H1 (cell line): ENCODE results near the gene SHMT2. TPM values are rescaled to one million over a fixed set of nuclear protein-coding genes. Genes with fewer than 3 reads are reported as not detected.

Experiments
- CTCF ChIA-PET: fragments of 300-600 bp; sonication (Branson Sonifier 250); formaldehyde crosslinking; loops from one replicate; lab custom pipeline; 2021; ENCODE audit not compliant: partially characterized antibody; lab: Charles Lee
- POLR2A ChIA-PET: fragments of 300-600 bp; sonication (Branson Sonifier 250); formaldehyde crosslinking; loops from one replicate; lab custom pipeline; 2021; ENCODE audit warnings: inconsistent platforms; ENCODE audit not compliant: partially characterized antibody; lab: Charles Lee
- DNase-seq, 2 experiments: peaks; one replicate each; pipeline versions ENCODE4 v3.0.0 to v3.0.0-alpha.2; 2010 to 2022; ENCODE audit warnings: low spot score in 2 of 2, low read depth in 1 of 2, mixed read lengths in 1 of 2
- FAIRE-seq: peaks from 2 replicates; lab custom pipeline; 2011; peaks lifted over from hg19 to GRCh38; lab: Jason Lieb, UNC
- H2AFZ ChIP-seq: 2 replicates; pipeline ENCODE4 v1.8.1; 2012; ENCODE audit warnings: low read length, inconsistent platforms
- H2AK5ac ChIP-seq: 2 replicates; pipeline ENCODE4 v1.6.1; 2013; ENCODE audit warnings: low read depth, low read length
- H2BK120ac ChIP-seq: replicated peaks from 2 replicates; pipeline ENCODE3; 2013; ENCODE audit warnings: low read depth, low read length, inconsistent platforms
- H2BK12ac ChIP-seq: 2 replicates; pipeline ENCODE4 v1.6.1; 2013; ENCODE audit warnings: low read depth, low read length
- H2BK15ac ChIP-seq: 2 replicates; pipeline ENCODE4 v1.6.1; 2013; ENCODE audit warnings: low read length
- H2BK20ac ChIP-seq: 2 replicates; pipeline ENCODE4 v1.6.1; 2013; ENCODE audit warnings: low read length
- H2BK5ac ChIP-seq: 2 replicates; pipeline ENCODE4 v1.6.1; 2013; ENCODE audit warnings: low read depth, low read length
- H3K14ac ChIP-seq: 2 replicates; pipeline ENCODE4 v1.6.1; 2013; ENCODE audit warnings: inconsistent platforms; ENCODE audit not compliant: insufficient read length
- H3K18ac ChIP-seq: 2 replicates; pipeline ENCODE4 v1.6.1; 2013; ENCODE audit warnings: low read length; ENCODE audit errors: extremely low read depth
- H3K23ac ChIP-seq: 2 replicates; pipeline ENCODE4 v1.6.1; 2013; ENCODE audit warnings: inconsistent platforms; ENCODE audit not compliant: insufficient read length
- H3K23me2 ChIP-seq: 2 replicates; pipeline ENCODE4 v1.6.1; 2013; ENCODE audit warnings: low read depth, low read length
- H3K27ac ChIP-seq: 2 replicates; pipeline ENCODE4 v1.6.1; 2011; ENCODE audit warnings: low read depth, low read length, inconsistent platforms
- H3K27me3 ChIP-seq, 4 experiments: replicated peaks in 1 of 4; 1 replicate in 1 of 4; 2 replicates in 3 of 4; pipeline versions ENCODE4 v1.6.1 to v1.8.1; 2011 to 2013; ENCODE audit warnings: low read length in 3 of 4, mild to moderate bottlenecking in 3 of 4, inconsistent platforms in 2 of 4, mixed read lengths in 2 of 4, moderate library complexity in 1 of 4; ENCODE audit not compliant: control insufficient read depth in 3 of 4, insufficient read depth in 3 of 4; ENCODE audit errors: extremely low read depth in 1 of 4
- H3K36me3 ChIP-seq, 4 experiments: 2 replicates each; pipeline versions ENCODE4 v1.6.1 to v1.8.1; 2011 to 2013; ENCODE audit warnings: mild to moderate bottlenecking in 4 of 4, low read length in 3 of 4, moderate library complexity in 2 of 4, control low read depth in 1 of 4, inconsistent platforms in 1 of 4; ENCODE audit not compliant: insufficient read depth in 4 of 4, control insufficient read depth in 2 of 4
- H3K4ac ChIP-seq: replicated peaks from 2 replicates; pipeline ENCODE3; 2013; ENCODE audit warnings: low read length, low read depth, mixed read lengths, inconsistent platforms; ENCODE audit not compliant: insufficient read length
- H3K4me1 ChIP-seq, 4 experiments: replicated peaks in 1 of 4; 1 replicate in 1 of 4; 2 replicates in 3 of 4; pipeline versions ENCODE4 v1.6.1 to v1.8.1; 2011 to 2013; ENCODE audit warnings: low read length in 3 of 4, inconsistent platforms in 2 of 4, mixed read lengths in 1 of 4; ENCODE audit not compliant: insufficient read depth in 4 of 4, control insufficient read depth in 3 of 4
- H3K4me2 ChIP-seq, 2 experiments: 2 replicates each; pipeline versions ENCODE4 v1.6.1 to v1.8.1; 2011 to 2013; ENCODE audit warnings: low read depth in 2 of 2, low read length in 2 of 2, control low read depth in 1 of 2, inconsistent platforms in 1 of 2, mild to moderate bottlenecking in 1 of 2; ENCODE audit not compliant: insufficient read depth in 1 of 2
- H3K4me3 ChIP-seq, 4 experiments: fragments of 200-600, 300-600 bp in 1 of 4; sonication (generic), shearing (Covaris generic), sonication (Bioruptor Twin) in 1 of 4; 2 replicates each; pipeline versions ENCODE4 v1.5.1 to v1.8.1; 2011 to 2016; ENCODE audit warnings: low read length in 4 of 4, low read depth in 3 of 4, control low read depth in 2 of 4, inconsistent platforms in 2 of 4, mild to moderate bottlenecking in 2 of 4, mixed read lengths in 1 of 4, moderate library complexity in 1 of 4; ENCODE audit not compliant: insufficient read depth in 2 of 4; ENCODE audit errors: extremely low read depth in 1 of 4
- H3K56ac ChIP-seq: replicated peaks from 2 replicates; pipeline ENCODE3; 2013; ENCODE audit warnings: low read depth, mild to moderate bottlenecking, mixed read lengths, low read length, inconsistent platforms; ENCODE audit not compliant: insufficient read length
- H3K79me1 ChIP-seq: 2 replicates; pipeline ENCODE4 v1.6.1; 2013; ENCODE audit warnings: low read depth, low read length, control low read depth
- H3K79me2 ChIP-seq, 2 experiments: 2 replicates each; pipeline versions ENCODE4 v1.6.1 to v1.8.1; 2012 to 2013; ENCODE audit warnings: low read length in 2 of 2, mild to moderate bottlenecking in 2 of 2, inconsistent platforms in 1 of 2; ENCODE audit not compliant: insufficient read depth in 2 of 2, control insufficient read depth in 1 of 2
- H3K9ac ChIP-seq, 4 experiments: replicated peaks in 1 of 4; 1 replicate in 1 of 4; 2 replicates in 3 of 4; pipeline versions ENCODE4 v1.6.1 to v1.8.1; 2011 to 2013; ENCODE audit warnings: low read depth in 3 of 4, low read length in 3 of 4, control low read depth in 2 of 4, mild to moderate bottlenecking in 2 of 4, moderate library complexity in 2 of 4, inconsistent platforms in 1 of 4; ENCODE audit errors: extremely low read depth in 1 of 4
- H3K9me3 ChIP-seq, 2 experiments: 2 replicates each; pipeline versions ENCODE4 v1.6.1 to v1.8.1; 2012 to 2013; ENCODE audit warnings: mild to moderate bottlenecking in 2 of 2, moderate library complexity in 2 of 2, control low read depth in 1 of 2, inconsistent platforms in 1 of 2, low read depth in 1 of 2, low read length in 1 of 2, mixed read lengths in 1 of 2; ENCODE audit not compliant: insufficient read depth in 2 of 2
- H4K20me1 ChIP-seq, 2 experiments: replicated peaks in 1 of 2; 2 replicates each; pipeline versions ENCODE3 to v1.8.1; 2011 to 2013; ENCODE audit warnings: inconsistent platforms in 2 of 2, low read length in 2 of 2, mild to moderate bottlenecking in 1 of 2; ENCODE audit not compliant: insufficient read depth in 2 of 2, control insufficient read depth in 1 of 2
- H4K5ac ChIP-seq: 2 replicates; pipeline ENCODE4 v1.6.1; 2013; ENCODE audit warnings: low read length, low read depth, mixed read lengths, inconsistent platforms; ENCODE audit not compliant: insufficient read length
- H4K8ac ChIP-seq: 2 replicates; pipeline ENCODE4 v1.8.0; 2013; ENCODE audit warnings: mild to moderate bottlenecking, moderate library complexity, low read length, inconsistent platforms; ENCODE audit not compliant: insufficient read depth; ENCODE audit errors: extremely low read depth
- H4K91ac ChIP-seq: replicated peaks from 2 replicates; pipeline ENCODE3; 2013; ENCODE audit warnings: low read length, mixed read lengths, inconsistent platforms; ENCODE audit not compliant: insufficient read length
- BCL11A ChIP-seq, 2 experiments: IDR thresholded peaks; one replicate each; pipeline ENCODE4 v1.6.1; 2011; ENCODE audit warnings: low read depth in 2 of 2, low read length in 2 of 2, mild to moderate bottlenecking in 2 of 2
- CBX5 ChIP-seq: fragments of 300-800, 300-1000 bp; sonication (generic); IDR thresholded peaks from 2 replicates; pipeline ENCODE4 v1.7.1; 2016; ENCODE audit warnings: antibody characterized with exemption, low read length, low read depth
- CHD1 ChIP-seq: IDR thresholded peaks from 2 replicates; pipeline ENCODE4 v1.6.1; 2012; ENCODE audit warnings: low read depth, low read length, improper control_type of control experiment
- PHF8 ChIP-seq: fragments of 200-600 bp; sonication (generic); conservative IDR thresholded peaks from 2 replicates; pipeline ENCODE4 v1.7.1; 2012; ENCODE audit warnings: low read depth, mild to moderate bottlenecking, inconsistent platforms, low read length, moderate library complexity
- POU5F1 ChIP-seq: IDR thresholded peaks from 2 replicates; pipeline ENCODE4 v1.6.1; 2011; ENCODE audit warnings: low read depth, mild to moderate bottlenecking, low read length, moderate library complexity
- SIRT6 ChIP-seq: IDR thresholded peaks from one replicate; pipeline ENCODE4 v1.7.1; 2012; ENCODE audit warnings: low read length, inconsistent platforms
- SP2 ChIP-seq: IDR thresholded peaks from 2 replicates; pipeline ENCODE4 v1.6.1; 2012; ENCODE audit warnings: mild to moderate bottlenecking, low read length, inconsistent platforms
- SP4 ChIP-seq: IDR thresholded peaks from 2 replicates; pipeline ENCODE4 v1.6.1; 2012; ENCODE audit warnings: low read length, inconsistent platforms
- SUZ12 ChIP-seq: fragments of 200-600 bp; sonication (generic); IDR thresholded peaks from 2 replicates; pipeline ENCODE4 v1.6.1; 2012; ENCODE audit warnings: mild to moderate bottlenecking, inconsistent platforms, low read length, moderate library complexity, mixed read lengths
- TCF12 ChIP-seq: IDR thresholded peaks from 2 replicates; pipeline ENCODE4 v1.6.1; 2011; ENCODE audit warnings: low read depth, mild to moderate bottlenecking, low read length
- WGBS, 2 experiments: shearing (Covaris generic) in 1 of 2; methylation state at CpG; one replicate each; pipeline versions ENCODE4 v1.1.6 to v1.1.7; 2013 to 2015; ENCODE audit warnings: low lambda C conversion rate in 2 of 2, mixed read lengths in 2 of 2, inconsistent platforms in 1 of 2, low coverage in 1 of 2, missing lambda C conversion rate in 1 of 2; ENCODE audit not compliant: insufficient replicate concordance in 2 of 2, insufficient coverage in 1 of 2, insufficient read length in 1 of 2; ENCODE audit errors: extremely low coverage in 1 of 2, missing lambda C conversion rate in 1 of 2; 5-methylcytosine and 5-hydroxymethylcytosine counted together
- polyA plus RNA-seq, 7 experiments: library from polyadenylated mRNA; depleted of rRNA in 3 of 7; stranded (reverse) in 5 of 7; unstranded in 2 of 7; fragments of >200 nt in 5 of 7; fragments of 200-250 nt in 2 of 7; gene quantifications; 1 replicate in 5 of 7; 2 replicates in 1 of 7; 4 replicates in 1 of 7; pipeline versions ENCODE4 v1.2.1 to v1.2.3, GENCODE V29; 2011 to 2013; ENCODE audit warnings: missing spikeins in 2 of 7, mixed read lengths in 2 of 7
- total RNA-seq: library from RNA; stranded (reverse); fragmentation: NEBNext Ultra II Directional; extraction: Animal tissue kit (Norgen Biotek cat#: 25700); gene quantifications from 2 replicates; pipeline ENCODE4 v1.2.1, GENCODE V29; 2021
- TF ChIP-seq, protein P1 (sequence below): IDR thresholded peaks from 2 replicates; pipeline ENCODE4 v1.6.1; 2011; ENCODE audit warnings: low read depth, mild to moderate bottlenecking, low read length; ENCODE audit not compliant: insufficient read depth

The SHMT2 gene
- total and polyA plus RNA-seq, 2 of the 8 experiments (the other 6 are each of a cell fraction or from before 2014, with no cell fraction given) = 274 to 520 TPM

DNA sequence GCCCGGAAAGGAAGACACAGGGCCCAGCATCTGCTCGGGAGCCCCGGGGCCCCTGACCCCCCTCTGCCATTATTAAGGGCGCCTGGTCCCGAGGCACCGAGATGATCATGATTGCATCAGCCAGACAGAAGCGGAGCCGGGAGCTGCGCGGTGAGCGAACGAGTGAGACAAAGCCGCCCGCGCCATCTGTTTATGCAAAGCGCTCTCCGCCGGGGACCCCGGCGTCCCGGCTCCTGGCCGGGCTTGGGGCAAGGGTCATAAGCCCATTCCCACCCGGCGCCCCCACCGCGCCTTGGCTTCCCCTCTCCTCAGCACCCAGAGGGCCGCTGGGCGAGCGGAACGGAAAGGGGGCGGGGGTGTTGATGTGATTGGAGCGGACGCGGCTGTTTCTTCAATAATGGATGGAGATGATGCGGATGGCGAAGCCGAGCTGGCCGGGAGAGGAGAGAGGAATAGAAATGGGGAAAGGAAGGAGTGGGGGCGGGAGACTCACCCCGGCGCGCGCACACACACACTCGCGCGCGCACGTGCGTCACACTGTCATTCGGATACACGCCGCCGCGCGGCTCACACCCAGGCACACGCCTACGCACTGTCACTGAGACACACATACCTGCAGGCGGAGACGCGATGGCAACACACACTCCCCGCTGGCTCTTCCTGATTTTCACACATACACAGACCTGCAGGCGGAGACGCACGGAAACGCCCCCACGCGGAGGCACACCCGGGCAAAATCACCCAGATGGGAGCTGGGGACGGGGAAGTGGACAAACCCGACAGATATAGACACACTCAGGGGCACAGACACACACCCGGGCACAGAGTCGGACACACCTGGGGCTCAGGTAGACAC lies 10.8 kb downstream of the SHMT2 start:
- Histone ChIP-seq H3K9ac (peak overlapping the region in 3 of 4 experiments; percentile 41 to 44 (median 42); a peak in 5 of 7 replicates), H3K27me3 (peaks cover 59 to 85% (median 79%) of the 10 kb centered on the region in 4 experiments), H4K20me1 (peaks cover 14 to 18% of the 10 kb centered on the region in 2 experiments), H3K4me3 (peak overlapping the region; percentile 42 to 67 (median 46)), H3K36me3 (no peaks in the 10 kb centered on the region), H3K56ac (no peak overlapping the region), H2BK12ac (peak overlapping the region; percentile 99), H2BK120ac (no peak overlapping the region), H3K4me2 (peak overlapping the region; percentile 89 to 91), H3K79me2 (no peaks in the 10 kb centered on the region), H2AK5ac (peak overlapping the region; percentile 87), H2AFZ (no peak overlapping the region), H3K23me2 (peaks cover 26% of the 10 kb centered on the region), H4K5ac (no peak overlapping the region), H3K14ac (no peak overlapping the region), H3K23ac (no peak overlapping the region), H4K8ac (peak overlapping the region; percentile 96), H3K4me1 (peaks cover 6 to 68% (median 42%) of the 10 kb centered on the region in 4 experiments), H3K18ac (peak overlapping the region; percentile 96), H3K27ac (no peak overlapping the region), H2BK5ac (peak overlapping the region; percentile 12; the same call in 1 of the 2 replicates), H2BK20ac (no peak overlapping the region), H4K91ac (no peak overlapping the region), H3K9me3 (no peaks in the 10 kb centered on the region), H3K4ac (no peak overlapping the region), H3K79me1 (no peaks in the 10 kb centered on the region), H2BK15ac (peak overlapping the region; percentile 72; the same call in 1 of the 2 replicates)
- FAIRE-seq (no peak), DNase-seq (peak in 1 of 2 experiments; percentile 67)
- ChIA-PET CTCF (interaction anchor here (1.0 to 27.9 kb wide), 10 partner anchors 11 to 235 kb away, joined by 3 to 726 read pairs (median 9); partner anchors contain the start of genes GLI1, INHBE, NXPH4 and SHMT2), POLR2A (interaction anchor here (0.6 to 23.7 kb wide), 15 partner anchors 11 to 768 kb away, joined by 3 to 852 read pairs (median 4); partner anchors contain the start of genes INHBE, LRP1, NXPH4 and SHMT2)
- 1% methylated on average over 52 of the region's 72 CpGs; no CpG with 5 or more reads in 1 of the 2 experiments for WGBS, 2 experiments
- TF ChIP-seq SUZ12 (0 out of 2 replicates have a peak, but pooled peaks have one; percentile 35), TCF12 (no peak), CHD1 (no peak), SP2 (no peak), SIRT6 (no peak), SP4 (no peak), POU5F1 (no peak), CBX5 (no peak), BCL11A (IDR thresholded peaks at IDR 0.05; ENCODE audit: low read depth in 2 of 2, low read length in 2 of 2) (no peak), PHF8 (peak; percentile 50)
- TF ChIP-seq, protein P1, sequence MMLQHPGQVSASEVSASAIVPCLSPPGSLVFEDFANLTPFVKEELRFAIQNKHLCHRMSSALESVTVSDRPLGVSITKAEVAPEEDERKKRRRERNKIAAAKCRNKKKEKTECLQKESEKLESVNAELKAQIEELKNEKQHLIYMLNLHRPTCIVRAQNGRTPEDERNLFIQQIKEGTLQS = 0 out of 2 replicates have a peak, but pooled peaks have one; percentile 34
